GM21529 (cell line): ENCODE data around the gene CAPN11.

ENCODE experiments used
- ATAC-seq: cut with Tn5 transposase; IDR thresholded peaks from one replicate; pipeline ENCODE4 v1.9.1; 2021; ENCODE audit not compliant: unreplicated experiment

The CAPN11 gene

DNA sequence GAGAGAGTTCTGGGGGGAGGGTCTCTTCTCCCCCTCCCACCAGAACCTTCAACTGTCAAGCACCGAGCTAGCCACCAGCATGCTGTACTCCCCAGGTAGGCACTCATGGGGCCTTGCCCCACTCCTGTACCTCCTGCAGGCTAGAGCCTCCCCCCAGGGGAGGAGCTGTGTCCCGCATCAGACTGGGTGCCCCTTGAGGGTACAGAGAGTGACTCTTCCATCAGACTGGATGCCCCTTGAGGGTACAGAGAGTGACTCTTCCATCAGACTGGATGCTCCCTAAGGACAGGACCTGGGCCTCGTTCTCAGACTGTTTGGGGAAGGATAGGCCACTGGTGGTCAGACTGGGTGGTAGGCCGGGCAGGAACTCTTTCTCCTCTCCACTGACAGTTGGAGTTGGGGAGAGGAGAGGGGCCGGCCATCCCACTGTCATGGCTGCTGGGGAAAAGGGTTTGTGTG is at the start of gene CAPN11:
CAPN11 (plus strand) TSS at position 51 of the 459 bp plus-strand sequence; CDS start at position 80, 29 bp downstream.
- no peak for ATAC-seq

- no peak for ATAC-seq
These were observed 49.4 kb upstream of the CAPN11 start for GRCh38 chr6:44109212-44109611.

GRCh38 chr6:44110005-44110676 is 48.5 kb upstream of the CAPN11 start:
- ATAC-seq, result no peak

GRCh38 chr6:44110966-44111365 is 47.7 kb upstream of the CAPN11 start:
- no peak for ATAC-seq

GRCh38 chr6:44111434-44112417 is 46.9 kb upstream of the CAPN11 start:
- no peak for ATAC-seq

DNA sequence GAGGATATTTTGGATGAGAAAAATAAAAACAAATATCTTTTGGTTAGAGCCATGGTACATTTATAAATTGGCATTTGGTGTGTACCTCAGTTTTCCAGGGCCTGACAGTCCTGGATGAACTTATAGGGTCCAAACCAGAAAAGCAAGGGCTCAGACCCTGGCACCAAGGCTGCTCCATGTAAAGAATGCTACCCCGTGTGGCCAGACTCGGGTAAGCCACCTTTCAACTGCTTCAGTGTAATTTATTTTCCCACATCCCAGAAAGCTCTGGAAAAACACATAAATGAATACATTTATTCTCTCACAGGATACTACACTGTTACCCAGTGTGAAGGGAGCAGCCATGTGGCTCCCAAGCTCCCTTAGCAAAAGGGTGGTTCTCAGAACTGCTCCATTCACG is 45.2 kb upstream of the CAPN11 start:
- ATAC-seq, result no peak

GRCh38 chr6:44115866-44116265 is 42.8 kb upstream of the CAPN11 start:
- ATAC-seq, result no peak

DNA sequence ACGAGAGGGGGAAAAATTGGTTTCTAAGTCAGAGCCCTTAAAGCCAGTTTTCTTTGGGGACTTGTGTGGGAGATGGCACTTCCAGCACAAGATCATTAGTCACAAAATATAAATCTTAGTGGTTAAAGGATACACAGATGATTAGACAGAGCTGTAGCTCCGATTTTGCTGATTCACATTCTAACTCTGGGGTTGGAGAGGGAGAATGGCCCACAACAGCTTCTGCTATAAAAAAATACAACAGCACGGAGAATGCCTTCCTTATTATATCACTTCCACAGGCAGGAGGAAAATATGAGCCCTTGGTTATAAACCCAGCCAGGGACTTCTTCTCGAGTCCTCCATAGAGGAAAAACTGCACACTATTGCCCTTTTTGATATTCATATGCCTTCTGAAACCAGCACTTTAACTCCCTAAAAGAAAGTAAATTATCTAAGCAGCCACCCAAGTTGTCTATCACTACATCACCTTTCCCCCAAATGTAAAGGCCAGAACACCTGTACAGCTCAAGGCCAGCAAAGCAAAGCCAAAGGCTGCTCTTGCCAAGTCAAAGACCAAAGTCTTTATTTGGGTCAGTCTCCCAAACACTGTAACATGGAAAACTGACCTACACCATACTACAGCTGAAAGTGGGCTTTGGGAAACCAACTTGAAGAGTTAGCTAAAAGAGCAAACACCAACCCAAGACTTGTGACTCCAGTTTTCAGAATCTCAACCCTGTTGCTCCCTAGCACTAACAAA is 41.8 kb upstream of the CAPN11 start:
- ATAC-seq, result no peak

- no peak for ATAC-seq
These were observed 41.1 kb upstream of the CAPN11 start for GRCh38 chr6:44117397-44118128.

DNA sequence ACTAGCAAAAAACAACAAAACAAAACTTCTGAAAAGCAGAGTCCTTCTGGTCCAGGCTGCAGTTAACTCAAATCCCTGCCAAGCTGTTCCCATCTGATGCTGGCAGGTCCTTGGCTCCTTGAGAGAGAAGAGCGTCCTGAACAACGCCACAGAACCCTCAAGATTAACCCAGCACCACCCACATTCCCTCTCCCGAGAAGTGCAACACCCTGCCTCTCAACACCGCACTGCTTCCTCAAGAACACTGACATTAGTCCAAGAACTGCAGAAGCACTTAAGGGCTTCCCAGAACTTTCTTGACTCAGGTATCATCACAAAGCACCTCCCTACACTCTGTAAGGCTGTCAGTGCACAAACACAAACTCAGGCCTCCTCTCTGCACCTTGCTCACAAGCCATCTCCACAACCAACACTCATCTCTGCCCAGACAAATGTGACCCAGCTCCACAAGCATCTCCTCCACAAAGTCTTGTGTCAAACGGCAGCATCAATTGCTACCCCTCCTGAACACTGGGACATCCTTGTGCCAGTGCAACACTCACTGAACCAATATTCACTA is 38.8 kb upstream of the CAPN11 start:
- no peak for ATAC-seq

- no peak for ATAC-seq
These were observed 37.8 kb upstream of the CAPN11 start for GRCh38 chr6:44120692-44121443.

GRCh38 chr6:44122801-44123200 is 35.8 kb upstream of the CAPN11 start:
- ATAC-seq, result no peak

DNA sequence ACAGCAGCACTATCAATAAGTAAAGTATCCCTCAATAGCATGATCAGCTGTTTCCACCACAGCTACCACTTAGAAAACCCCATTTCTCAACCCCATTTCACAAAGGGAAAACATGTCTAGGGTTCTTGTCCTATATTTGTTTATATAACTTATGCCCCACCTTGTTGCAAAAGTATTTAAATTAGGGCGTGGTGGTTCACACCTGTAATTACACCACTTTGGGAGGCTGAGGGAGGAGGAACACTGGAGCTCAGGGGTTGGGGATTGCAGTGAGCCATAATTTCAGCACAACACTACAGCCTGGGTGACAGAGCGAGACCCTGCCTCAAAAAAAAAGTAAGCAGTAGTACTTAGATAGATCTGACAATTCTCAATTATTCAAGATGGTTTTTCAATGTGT is 35.1 kb upstream of the CAPN11 start:
- no peak for ATAC-seq

GRCh38 chr6:44126320-44127149 is 32.1 kb upstream of the CAPN11 start:
- peak; percentile 39 for ATAC-seq

GRCh38 chr6:44127186-44128019 is 31.2 kb upstream of the CAPN11 start, which contains the start of the genes MRPL14 and TMEM63B:
Gene MRPL14, minus strand, starts transcription at chr6:44127452. Its CDS starts 10,841 bp downstream, at chr6:44116611.
Gene TMEM63B, plus strand, starts transcription at chr6:44127554. Its CDS starts 7,031 bp downstream, at chr6:44134585.
- ATAC-seq, result peak; percentile 68

GRCh38 chr6:44128020-44128917 is 30.4 kb upstream of the CAPN11 start:
- no peak for ATAC-seq
